ENCODE results near the gene HDDC2.

- no peak for TF ChIP-seq POLR2A (IDR thresholded peaks at IDR 0.05)
- TF ChIP-seq CTCF (IDR thresholded peaks at IDR 0.05) = no peak
These were observed 5.3 kb downstream of the HDDC2 start for GRCh38 chr6:125296471-125296870.

Measured in heart left ventricle (tissue), 13 donors.